ENCODE measurements around the gene TNS1. TPM values are rescaled to one million over a fixed set of nuclear protein-coding genes. Genes with fewer than 3 reads are reported as not detected.

Gene TNS1
- polyA plus RNA-seq, 3 donors = 0.26 to 1.6 (median 1.5) TPM

- 95% methylated on average over 11 of the region's 15 CpGs for WGBS (ENCODE audit: insufficient coverage)
- no peak overlapping the region for H3K4me3 Mint-ChIP-seq
- no peak overlapping the region for H3K4me3 ChIP-seq (replicated peaks in 1 of 3; ENCODE audit: low read depth in 2 of 3, low read length in 3 of 3)
- peaks cover 0 to 9% (median 0%) of the 10 kb centered on the region in 3 donors for H3K27me3 Mint-ChIP-seq (ENCODE audit: low read depth in 3 of 3)
- H3K4me1 Mint-ChIP-seq = peaks cover 8% of the 10 kb centered on the region
- no peak overlapping the region for H2AFZ ChIP-seq (ENCODE audit: insufficient read depth, low read depth, low read length, poor library complexity, severe bottlenecking)
- no peaks in the 10 kb centered on the region for H3K27me3 ChIP-seq (ENCODE audit: control insufficient read depth in 2 of 2, insufficient read depth in 2 of 2, low read length in 2 of 2)
- no peak overlapping the region for H3K9ac ChIP-seq (ENCODE audit: insufficient read depth, low read length, poor library complexity, severe bottlenecking)
- no peaks in the 10 kb centered on the region for H3K9me3 Mint-ChIP-seq
- peaks cover 4 to 7% of the 10 kb centered on the region in 2 donors for H3K4me1 ChIP-seq (ENCODE audit: control insufficient read depth in 1 of 2, insufficient read depth in 2 of 2, low read length in 2 of 2)
- no peaks in the 10 kb centered on the region for H3K36me3 ChIP-seq (replicated peaks in 1 of 2; ENCODE audit: control insufficient read depth in 1 of 2, insufficient read depth in 2 of 2, low read length in 2 of 2)
- H3K27ac Mint-ChIP-seq = no peak overlapping the region
- H3K9me3 ChIP-seq (replicated peaks in 1 of 2; ENCODE audit: control insufficient read depth in 1 of 2, insufficient read depth in 1 of 2, low read length in 2 of 2) = no peaks in the 10 kb centered on the region
- no peak for DNase-seq
- no peaks in the 10 kb centered on the region for H3K79me2 ChIP-seq (ENCODE audit: insufficient read depth, low read length)
- H3K27ac ChIP-seq (ENCODE audit: low read depth in 1 of 2, low read length in 2 of 2) = no peak overlapping the region
- no peaks in the 10 kb centered on the region for H4K20me1 ChIP-seq (ENCODE audit: insufficient read depth, low read length)
- peaks cover 1 to 9% of the 10 kb centered on the region in 2 donors for H3K36me3 Mint-ChIP-seq
- intact Hi-C loops (cut with micrococcal nuclease) = no loop called here
- no peak overlapping the region for H3K4me2 ChIP-seq (replicated peaks; ENCODE audit: extremely low read depth, low read length, poor library complexity, severe bottlenecking)
- no peak for TF ChIP-seq CTCF (IDR thresholded peaks at IDR 0.05)
Measured at GRCh38 chr2:217954971-217955740, 47.6 kb downstream of the TNS1 start.

- no peak overlapping the region for H3K4me2 ChIP-seq (replicated peaks; ENCODE audit: extremely low read depth, low read length, poor library complexity, severe bottlenecking)
- no peaks in the 10 kb centered on the region for H3K27me3 ChIP-seq (ENCODE audit: control insufficient read depth in 2 of 2, insufficient read depth in 2 of 2, low read length in 2 of 2)
- H3K4me3 Mint-ChIP-seq = no peak overlapping the region
- H4K20me1 ChIP-seq (ENCODE audit: insufficient read depth, low read length) = no peaks in the 10 kb centered on the region
- peaks cover 8% of the 10 kb centered on the region for H3K4me1 Mint-ChIP-seq
- no peaks in the 10 kb centered on the region for H3K79me2 ChIP-seq (ENCODE audit: insufficient read depth, low read length)
- intact Hi-C loops (cut with micrococcal nuclease) = no loop called here
- H3K9me3 ChIP-seq (replicated peaks in 1 of 2; ENCODE audit: control insufficient read depth in 1 of 2, insufficient read depth in 1 of 2, low read length in 2 of 2) = no peaks in the 10 kb centered on the region
- TF ChIP-seq CTCF (IDR thresholded peaks at IDR 0.05) = no peak
- 100% methylated on average over 3 of the region's 3 CpGs for WGBS (ENCODE audit: insufficient coverage)
- no peak overlapping the region for H3K4me3 ChIP-seq (replicated peaks in 1 of 3; ENCODE audit: low read depth in 2 of 3, low read length in 3 of 3)
- H2AFZ ChIP-seq (ENCODE audit: insufficient read depth, low read depth, low read length, poor library complexity, severe bottlenecking) = no peak overlapping the region
- H3K36me3 ChIP-seq (replicated peaks in 1 of 2; ENCODE audit: control insufficient read depth in 1 of 2, insufficient read depth in 2 of 2, low read length in 2 of 2) = no peaks in the 10 kb centered on the region
- H3K9ac ChIP-seq (ENCODE audit: insufficient read depth, low read length, poor library complexity, severe bottlenecking) = no peak overlapping the region
- peaks cover 1 to 9% of the 10 kb centered on the region in 2 donors for H3K36me3 Mint-ChIP-seq
- H3K27ac Mint-ChIP-seq = no peak overlapping the region
- peaks cover 0 to 9% (median 1%) of the 10 kb centered on the region in 3 donors for H3K27me3 Mint-ChIP-seq (ENCODE audit: low read depth in 3 of 3)
- peaks cover 4 to 7% of the 10 kb centered on the region in 2 donors for H3K4me1 ChIP-seq (ENCODE audit: control insufficient read depth in 1 of 2, insufficient read depth in 2 of 2, low read length in 2 of 2)
- no peak overlapping the region for H3K27ac ChIP-seq (ENCODE audit: low read depth in 1 of 2, low read length in 2 of 2)
- H3K9me3 Mint-ChIP-seq = no peaks in the 10 kb centered on the region
- no peak for DNase-seq
Measured at GRCh38 chr2:217954469-217954868, 48.3 kb downstream of the TNS1 start.

Measured in CD14-positive monocyte (primary cell).